PC-3 (cell line): ENCODE measurements around the gene PRKN.

Source experiments
- EZH2 ChIP-seq: fragments of 300-600 bp; sonication (generic); IDR thresholded peaks from one replicate; pipeline ENCODE4 v1.6.1; 2017; ENCODE audit warnings: antibody characterized with exemption, mild to moderate bottlenecking, low read length; ENCODE audit not compliant: unreplicated experiment
- EZH2phosphoT487 ChIP-seq: fragments of 300-600 bp; sonication (generic); IDR thresholded peaks from 2 replicates; pipeline ENCODE4 v1.6.1; 2018; ENCODE audit warnings: mild to moderate bottlenecking, antibody characterized with exemption, low read length, borderline replicate concordance
- TF ChIP-seq, protein P1 (sequence below): fragments of 300-600 bp; sonication (generic); conservative IDR thresholded peaks from 2 replicates; pipeline ENCODE4 v1.5.1; 2017; ENCODE audit warnings: antibody characterized with exemption, low read depth, mild to moderate bottlenecking, low read length

DNA sequence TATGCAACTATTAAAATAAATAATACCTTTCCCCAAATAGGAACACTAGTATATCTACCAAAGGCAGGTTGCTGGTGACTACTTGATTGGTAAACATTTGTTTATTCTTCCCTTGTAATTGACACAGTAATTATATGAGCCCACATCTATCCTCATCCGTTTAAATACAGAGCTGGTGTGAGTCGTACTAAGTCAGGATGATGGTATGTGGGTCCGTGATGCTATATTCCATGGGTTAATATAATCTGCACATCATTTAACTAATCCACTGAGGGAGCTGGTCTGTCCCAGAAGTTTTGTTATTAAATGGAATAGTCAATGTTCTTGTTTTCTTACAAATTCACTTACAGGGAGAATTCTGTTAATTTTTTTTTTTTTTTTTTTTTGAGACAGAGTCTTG, 1289.7 kb downstream of the PRKN start:
- TF ChIP-seq, protein P1, sequence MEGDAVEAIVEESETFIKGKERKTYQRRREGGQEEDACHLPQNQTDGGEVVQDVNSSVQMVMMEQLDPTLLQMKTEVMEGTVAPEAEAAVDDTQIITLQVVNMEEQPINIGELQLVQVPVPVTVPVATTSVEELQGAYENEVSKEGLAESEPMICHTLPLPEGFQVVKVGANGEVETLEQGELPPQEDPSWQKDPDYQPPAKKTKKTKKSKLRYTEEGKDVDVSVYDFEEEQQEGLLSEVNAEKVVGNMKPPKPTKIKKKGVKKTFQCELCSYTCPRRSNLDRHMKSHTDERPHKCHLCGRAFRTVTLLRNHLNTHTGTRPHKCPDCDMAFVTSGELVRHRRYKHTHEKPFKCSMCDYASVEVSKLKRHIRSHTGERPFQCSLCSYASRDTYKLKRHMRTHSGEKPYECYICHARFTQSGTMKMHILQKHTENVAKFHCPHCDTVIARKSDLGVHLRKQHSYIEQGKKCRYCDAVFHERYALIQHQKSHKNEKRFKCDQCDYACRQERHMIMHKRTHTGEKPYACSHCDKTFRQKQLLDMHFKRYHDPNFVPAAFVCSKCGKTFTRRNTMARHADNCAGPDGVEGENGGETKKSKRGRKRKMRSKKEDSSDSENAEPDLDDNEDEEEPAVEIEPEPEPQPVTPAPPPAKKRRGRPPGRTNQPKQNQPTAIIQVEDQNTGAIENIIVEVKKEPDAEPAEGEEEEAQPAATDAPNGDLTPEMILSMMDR = no peak
- TF ChIP-seq EZH2 (no peak), EZH2phosphoT487 (no peak)
